ENCODE results near the gene FIGNL1.

The FIGNL1 gene

DNA sequence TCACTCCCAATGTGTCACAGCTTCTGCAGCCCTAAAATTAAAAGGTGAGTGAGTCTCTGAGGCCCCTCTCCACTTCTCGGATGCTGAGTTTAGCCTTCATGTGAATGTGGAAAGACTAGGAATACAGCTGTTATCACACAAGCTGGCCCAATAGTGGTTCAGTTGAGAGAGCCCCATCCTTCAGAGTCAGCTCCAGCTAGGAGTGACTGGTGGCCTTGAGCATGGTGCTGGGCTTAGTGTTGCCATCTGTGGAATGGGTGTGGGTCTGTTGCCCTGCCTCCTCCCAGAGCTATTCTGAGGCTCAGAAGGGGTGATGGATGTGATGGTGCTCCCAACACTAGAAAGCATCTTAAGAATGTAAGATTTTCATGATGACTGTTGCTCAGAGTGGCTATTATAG, 55.8 kb downstream of the FIGNL1 start:
- no peak for DNase-seq

All from retina (tissue), 1 donor.